ENCODE data around the gene THSD4.

DNA sequence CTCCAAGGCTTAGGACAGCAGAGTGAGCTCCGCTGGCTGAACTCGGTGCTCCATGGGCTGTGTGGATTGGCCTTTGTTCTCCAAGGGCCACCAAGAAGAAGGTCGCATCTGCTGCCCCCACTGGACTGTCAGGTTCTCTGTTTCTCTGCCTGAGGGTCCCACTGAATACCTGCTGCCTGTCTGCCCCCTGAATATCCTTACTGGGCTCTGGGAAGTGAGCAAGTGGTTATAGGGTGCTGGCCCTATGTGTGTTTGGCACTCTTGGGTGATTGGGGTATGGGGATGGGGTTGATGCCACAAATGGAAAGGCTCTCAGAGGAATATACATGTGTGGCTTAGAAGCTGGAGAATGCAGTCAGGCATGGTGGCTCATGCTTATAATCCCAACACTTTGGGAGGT is 82.3 kb downstream of the THSD4 start:
- TF ChIP-seq, protein P1, sequence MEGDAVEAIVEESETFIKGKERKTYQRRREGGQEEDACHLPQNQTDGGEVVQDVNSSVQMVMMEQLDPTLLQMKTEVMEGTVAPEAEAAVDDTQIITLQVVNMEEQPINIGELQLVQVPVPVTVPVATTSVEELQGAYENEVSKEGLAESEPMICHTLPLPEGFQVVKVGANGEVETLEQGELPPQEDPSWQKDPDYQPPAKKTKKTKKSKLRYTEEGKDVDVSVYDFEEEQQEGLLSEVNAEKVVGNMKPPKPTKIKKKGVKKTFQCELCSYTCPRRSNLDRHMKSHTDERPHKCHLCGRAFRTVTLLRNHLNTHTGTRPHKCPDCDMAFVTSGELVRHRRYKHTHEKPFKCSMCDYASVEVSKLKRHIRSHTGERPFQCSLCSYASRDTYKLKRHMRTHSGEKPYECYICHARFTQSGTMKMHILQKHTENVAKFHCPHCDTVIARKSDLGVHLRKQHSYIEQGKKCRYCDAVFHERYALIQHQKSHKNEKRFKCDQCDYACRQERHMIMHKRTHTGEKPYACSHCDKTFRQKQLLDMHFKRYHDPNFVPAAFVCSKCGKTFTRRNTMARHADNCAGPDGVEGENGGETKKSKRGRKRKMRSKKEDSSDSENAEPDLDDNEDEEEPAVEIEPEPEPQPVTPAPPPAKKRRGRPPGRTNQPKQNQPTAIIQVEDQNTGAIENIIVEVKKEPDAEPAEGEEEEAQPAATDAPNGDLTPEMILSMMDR (IDR thresholded peaks at IDR 0.05) = no peak
- no peak for TF ChIP-seq POLR2A (IDR thresholded peaks at IDR 0.05)
